H1 (cell line): Measurements from ENCODE around the gene MEX3D. TPM values are rescaled to one million over a fixed set of nuclear protein-coding genes. Genes with fewer than 3 reads are reported as not detected.

Experiments used
- CTCF ChIA-PET: fragments of 300-600 bp; sonication (Branson Sonifier 250); formaldehyde crosslinking; loops from one replicate; lab custom pipeline; 2021; ENCODE audit not compliant: partially characterized antibody; lab: Charles Lee
- POLR2A ChIA-PET: fragments of 300-600 bp; sonication (Branson Sonifier 250); formaldehyde crosslinking; loops from one replicate; lab custom pipeline; 2021; ENCODE audit warnings: inconsistent platforms; ENCODE audit not compliant: partially characterized antibody; lab: Charles Lee
- DNase-seq, 2 experiments: peaks; one replicate each; pipeline versions ENCODE4 v3.0.0 to v3.0.0-alpha.2; 2010 to 2022; ENCODE audit warnings: low spot score in 2 of 2, low read depth in 1 of 2, mixed read lengths in 1 of 2
- FAIRE-seq: peaks from 2 replicates; lab custom pipeline; 2011; peaks lifted over from hg19 to GRCh38; lab: Jason Lieb, UNC
- H2AFZ ChIP-seq: 2 replicates; pipeline ENCODE4 v1.8.1; 2012; ENCODE audit warnings: low read length, inconsistent platforms
- H2AK5ac ChIP-seq: 2 replicates; pipeline ENCODE4 v1.6.1; 2013; ENCODE audit warnings: low read depth, low read length
- H2BK120ac ChIP-seq: replicated peaks from 2 replicates; pipeline ENCODE3; 2013; ENCODE audit warnings: low read depth, low read length, inconsistent platforms
- H2BK12ac ChIP-seq: 2 replicates; pipeline ENCODE4 v1.6.1; 2013; ENCODE audit warnings: low read depth, low read length
- H2BK15ac ChIP-seq: 2 replicates; pipeline ENCODE4 v1.6.1; 2013; ENCODE audit warnings: low read length
- H2BK20ac ChIP-seq: 2 replicates; pipeline ENCODE4 v1.6.1; 2013; ENCODE audit warnings: low read length
- H2BK5ac ChIP-seq: 2 replicates; pipeline ENCODE4 v1.6.1; 2013; ENCODE audit warnings: low read depth, low read length
- H3K14ac ChIP-seq: 2 replicates; pipeline ENCODE4 v1.6.1; 2013; ENCODE audit warnings: inconsistent platforms; ENCODE audit not compliant: insufficient read length
- H3K18ac ChIP-seq: 2 replicates; pipeline ENCODE4 v1.6.1; 2013; ENCODE audit warnings: low read length; ENCODE audit errors: extremely low read depth
- H3K23ac ChIP-seq: 2 replicates; pipeline ENCODE4 v1.6.1; 2013; ENCODE audit warnings: inconsistent platforms; ENCODE audit not compliant: insufficient read length
- H3K23me2 ChIP-seq: 2 replicates; pipeline ENCODE4 v1.6.1; 2013; ENCODE audit warnings: low read depth, low read length
- H3K27ac ChIP-seq: 2 replicates; pipeline ENCODE4 v1.6.1; 2011; ENCODE audit warnings: low read depth, low read length, inconsistent platforms
- H3K27me3 ChIP-seq, 4 experiments: replicated peaks in 1 of 4; 1 replicate in 1 of 4; 2 replicates in 3 of 4; pipeline versions ENCODE4 v1.6.1 to v1.8.1; 2011 to 2013; ENCODE audit warnings: low read length in 3 of 4, mild to moderate bottlenecking in 3 of 4, inconsistent platforms in 2 of 4, mixed read lengths in 2 of 4, moderate library complexity in 1 of 4; ENCODE audit not compliant: control insufficient read depth in 3 of 4, insufficient read depth in 3 of 4; ENCODE audit errors: extremely low read depth in 1 of 4
- H3K36me3 ChIP-seq, 4 experiments: 2 replicates each; pipeline versions ENCODE4 v1.6.1 to v1.8.1; 2011 to 2013; ENCODE audit warnings: mild to moderate bottlenecking in 4 of 4, low read length in 3 of 4, moderate library complexity in 2 of 4, control low read depth in 1 of 4, inconsistent platforms in 1 of 4; ENCODE audit not compliant: insufficient read depth in 4 of 4, control insufficient read depth in 2 of 4
- H3K4ac ChIP-seq: replicated peaks from 2 replicates; pipeline ENCODE3; 2013; ENCODE audit warnings: low read length, low read depth, mixed read lengths, inconsistent platforms; ENCODE audit not compliant: insufficient read length
- H3K4me1 ChIP-seq, 4 experiments: replicated peaks in 1 of 4; 1 replicate in 1 of 4; 2 replicates in 3 of 4; pipeline versions ENCODE4 v1.6.1 to v1.8.1; 2011 to 2013; ENCODE audit warnings: low read length in 3 of 4, inconsistent platforms in 2 of 4, mixed read lengths in 1 of 4; ENCODE audit not compliant: insufficient read depth in 4 of 4, control insufficient read depth in 3 of 4
- H3K4me2 ChIP-seq, 2 experiments: 2 replicates each; pipeline versions ENCODE4 v1.6.1 to v1.8.1; 2011 to 2013; ENCODE audit warnings: low read depth in 2 of 2, low read length in 2 of 2, control low read depth in 1 of 2, inconsistent platforms in 1 of 2, mild to moderate bottlenecking in 1 of 2; ENCODE audit not compliant: insufficient read depth in 1 of 2
- H3K4me3 ChIP-seq, 4 experiments: fragments of 200-600, 300-600 bp in 1 of 4; sonication (generic), shearing (Covaris generic), sonication (Bioruptor Twin) in 1 of 4; 2 replicates each; pipeline versions ENCODE4 v1.5.1 to v1.8.1; 2011 to 2016; ENCODE audit warnings: low read length in 4 of 4, low read depth in 3 of 4, control low read depth in 2 of 4, inconsistent platforms in 2 of 4, mild to moderate bottlenecking in 2 of 4, mixed read lengths in 1 of 4, moderate library complexity in 1 of 4; ENCODE audit not compliant: insufficient read depth in 2 of 4; ENCODE audit errors: extremely low read depth in 1 of 4
- H3K56ac ChIP-seq: replicated peaks from 2 replicates; pipeline ENCODE3; 2013; ENCODE audit warnings: low read depth, mild to moderate bottlenecking, mixed read lengths, low read length, inconsistent platforms; ENCODE audit not compliant: insufficient read length
- H3K79me1 ChIP-seq: 2 replicates; pipeline ENCODE4 v1.6.1; 2013; ENCODE audit warnings: low read depth, low read length, control low read depth
- H3K79me2 ChIP-seq, 2 experiments: 2 replicates each; pipeline versions ENCODE4 v1.6.1 to v1.8.1; 2012 to 2013; ENCODE audit warnings: low read length in 2 of 2, mild to moderate bottlenecking in 2 of 2, inconsistent platforms in 1 of 2; ENCODE audit not compliant: insufficient read depth in 2 of 2, control insufficient read depth in 1 of 2
- H3K9ac ChIP-seq, 4 experiments: replicated peaks in 1 of 4; 1 replicate in 1 of 4; 2 replicates in 3 of 4; pipeline versions ENCODE4 v1.6.1 to v1.8.1; 2011 to 2013; ENCODE audit warnings: low read depth in 3 of 4, low read length in 3 of 4, control low read depth in 2 of 4, mild to moderate bottlenecking in 2 of 4, moderate library complexity in 2 of 4, inconsistent platforms in 1 of 4; ENCODE audit errors: extremely low read depth in 1 of 4
- H3K9me3 ChIP-seq, 2 experiments: 2 replicates each; pipeline versions ENCODE4 v1.6.1 to v1.8.1; 2012 to 2013; ENCODE audit warnings: mild to moderate bottlenecking in 2 of 2, moderate library complexity in 2 of 2, control low read depth in 1 of 2, inconsistent platforms in 1 of 2, low read depth in 1 of 2, low read length in 1 of 2, mixed read lengths in 1 of 2; ENCODE audit not compliant: insufficient read depth in 2 of 2
- H4K20me1 ChIP-seq, 2 experiments: replicated peaks in 1 of 2; 2 replicates each; pipeline versions ENCODE3 to v1.8.1; 2011 to 2013; ENCODE audit warnings: inconsistent platforms in 2 of 2, low read length in 2 of 2, mild to moderate bottlenecking in 1 of 2; ENCODE audit not compliant: insufficient read depth in 2 of 2, control insufficient read depth in 1 of 2
- H4K5ac ChIP-seq: 2 replicates; pipeline ENCODE4 v1.6.1; 2013; ENCODE audit warnings: low read length, low read depth, mixed read lengths, inconsistent platforms; ENCODE audit not compliant: insufficient read length
- H4K8ac ChIP-seq: 2 replicates; pipeline ENCODE4 v1.8.0; 2013; ENCODE audit warnings: mild to moderate bottlenecking, moderate library complexity, low read length, inconsistent platforms; ENCODE audit not compliant: insufficient read depth; ENCODE audit errors: extremely low read depth
- H4K91ac ChIP-seq: replicated peaks from 2 replicates; pipeline ENCODE3; 2013; ENCODE audit warnings: low read length, mixed read lengths, inconsistent platforms; ENCODE audit not compliant: insufficient read length
- EZH2 ChIP-seq: fragments of 200-600 bp; sonication (generic); IDR thresholded peaks from 2 replicates; pipeline ENCODE4 v1.7.1; 2012; ENCODE audit warnings: low read depth, mild to moderate bottlenecking, moderate library complexity, low read length, inconsistent platforms; ENCODE audit not compliant: severe bottlenecking
- GTF2F1 ChIP-seq: IDR thresholded peaks from 2 replicates; pipeline ENCODE4 v1.6.1; 2012; ENCODE audit warnings: low read depth, low read length, improper control_type of control experiment, borderline replicate concordance
- HDAC2 ChIP-seq, 2 experiments: fragments of 300-600 bp in 1 of 2; sonication (generic) in 1 of 2; IDR thresholded peaks; 2 replicates each; pipeline ENCODE4 v1.6.1; 2011 to 2012; ENCODE audit warnings: low read depth in 2 of 2, low read length in 2 of 2, mild to moderate bottlenecking in 2 of 2, moderate library complexity in 2 of 2, borderline replicate concordance in 1 of 2, inconsistent platforms in 1 of 2
- HDAC6 ChIP-seq: IDR thresholded peaks from one replicate; pipeline ENCODE4 v1.7.1; 2012; ENCODE audit warnings: low read depth, mild to moderate bottlenecking, inconsistent platforms, low read length, moderate library complexity
- MAFK ChIP-seq: IDR thresholded peaks from 2 replicates; pipeline ENCODE4 v1.6.1; 2012; ENCODE audit warnings: low read depth, mild to moderate bottlenecking, improper control_type of control experiment, low read length
- POLR2AphosphoS5 ChIP-seq: IDR thresholded peaks from 2 replicates; pipeline ENCODE4 v1.6.1; 2011; ENCODE audit warnings: low read depth, low read length
- SP2 ChIP-seq: IDR thresholded peaks from 2 replicates; pipeline ENCODE4 v1.6.1; 2012; ENCODE audit warnings: mild to moderate bottlenecking, low read length, inconsistent platforms
- TBP ChIP-seq: IDR thresholded peaks from 2 replicates; pipeline ENCODE4 v1.6.1; 2011; ENCODE audit warnings: low read depth, low read length, improper control_type of control experiment
- YY1 ChIP-seq: IDR thresholded peaks from 2 replicates; pipeline ENCODE4 v1.6.1; 2011; ENCODE audit warnings: low read depth, mild to moderate bottlenecking, low read length
- WGBS, 2 experiments: shearing (Covaris generic) in 1 of 2; methylation state at CpG; one replicate each; pipeline versions ENCODE4 v1.1.6 to v1.1.7; 2013 to 2015; ENCODE audit warnings: low lambda C conversion rate in 2 of 2, mixed read lengths in 2 of 2, inconsistent platforms in 1 of 2, low coverage in 1 of 2, missing lambda C conversion rate in 1 of 2; ENCODE audit not compliant: insufficient replicate concordance in 2 of 2, insufficient coverage in 1 of 2, insufficient read length in 1 of 2; ENCODE audit errors: extremely low coverage in 1 of 2, missing lambda C conversion rate in 1 of 2; 5-methylcytosine and 5-hydroxymethylcytosine counted together
- polyA plus RNA-seq, 7 experiments: library from polyadenylated mRNA; depleted of rRNA in 3 of 7; stranded (reverse) in 5 of 7; unstranded in 2 of 7; fragments of >200 nt in 5 of 7; fragments of 200-250 nt in 2 of 7; gene quantifications; 1 replicate in 5 of 7; 2 replicates in 1 of 7; 4 replicates in 1 of 7; pipeline versions ENCODE4 v1.2.1 to v1.2.3, GENCODE V29; 2011 to 2013; ENCODE audit warnings: missing spikeins in 2 of 7, mixed read lengths in 2 of 7
- total RNA-seq: library from RNA; stranded (reverse); fragmentation: NEBNext Ultra II Directional; extraction: Animal tissue kit (Norgen Biotek cat#: 25700); gene quantifications from 2 replicates; pipeline ENCODE4 v1.2.1, GENCODE V29; 2021
- TF ChIP-seq, protein P1 (sequence below): IDR thresholded peaks from 2 replicates; pipeline ENCODE4 v1.6.1; 2011; ENCODE audit warnings: low read depth, mild to moderate bottlenecking, low read length; ENCODE audit not compliant: insufficient read depth
- TF ChIP-seq, protein P2 (sequence below): IDR thresholded peaks from 2 replicates; pipeline ENCODE4 v1.6.1; 2012; ENCODE audit warnings: low read length, inconsistent platforms

Gene MEX3D
- total and polyA plus RNA-seq, 2 of the 8 experiments (the other 6 are each of a cell fraction or from before 2014, with no cell fraction given): 20.8 to 78.8 TPM

- H4K20me1 ChIP-seq: peaks cover 17 to 21% of the 10 kb centered on the region in 2 experiments
- DNase-seq (no peak), FAIRE-seq (no peak)
- H2BK15ac ChIP-seq: no peak overlapping the region
- no peak overlapping the region for H3K14ac ChIP-seq
- H4K5ac ChIP-seq: no peak overlapping the region
- no peak overlapping the region for H2BK5ac ChIP-seq
- H2AFZ ChIP-seq: no peak overlapping the region
- H3K18ac ChIP-seq: no peak overlapping the region
- H2BK120ac ChIP-seq: no peak overlapping the region
- H3K4me3 ChIP-seq: peak overlapping the region in 1 of 4 experiments; percentile 68; a peak in 1 of 8 replicates
- no peak overlapping the region for H3K4me2 ChIP-seq
- peaks cover 3% of the 10 kb centered on the region; the same call in 1 of the 2 replicates for H3K23me2 ChIP-seq
- H3K27ac ChIP-seq: no peak overlapping the region
- H4K91ac ChIP-seq: no peak overlapping the region
- H3K4ac ChIP-seq: no peak overlapping the region
- H3K27me3 ChIP-seq: peaks cover 8 to 26% (median 14%) of the 10 kb centered on the region in 4 experiments
- H3K56ac ChIP-seq: no peak overlapping the region
- POLR2A ChIA-PET: interaction anchor here (0.7 to 3.0 kb wide), 4 partner anchors 9 to 97 kb away, joined by 3 to 18 read pairs (median 6); no protein-coding TSS in a partner anchor
- H2AK5ac ChIP-seq: no peak overlapping the region
- peak overlapping the region in 1 of 4 experiments; percentile 95; a peak in 1 of 7 replicates for H3K9ac ChIP-seq
- H3K79me1 ChIP-seq: peaks cover 13% of the 10 kb centered on the region
- H3K4me1 ChIP-seq: peaks cover 0 to 10% (median 7%) of the 10 kb centered on the region in 4 experiments; a peak in 6 of 7 replicates
- no peaks in the 10 kb centered on the region; a peak in 3 of 8 replicates for H3K36me3 ChIP-seq
- H2BK12ac ChIP-seq: no peak overlapping the region
- H2BK20ac ChIP-seq: no peak overlapping the region
- H3K23ac ChIP-seq: no peak overlapping the region
- CTCF ChIA-PET: interaction anchor here (1.0 kb wide), 1 partner anchor 23 kb away, joined by 3 read pairs; no protein-coding TSS in a partner anchor
- no peak overlapping the region for H4K8ac ChIP-seq
- H3K9me3 ChIP-seq: peaks cover 0 to 8% of the 10 kb centered on the region in 2 experiments; a peak in 2 of 4 replicates
- no CpG with 5 or more reads among the region's 73 CpGs for WGBS, 2 experiments
- H3K79me2 ChIP-seq: peaks cover 12 to 42% of the 10 kb centered on the region in 2 experiments
- TF ChIP-seq HDAC6 (no peak), YY1 (no peak), EZH2 (no peak), SP2 (no peak), GTF2F1 (no peak), HDAC2 (IDR thresholded peaks at IDR 0.05; ENCODE audit: borderline replicate concordance in 1 of 2, low read depth in 2 of 2, low read length in 2 of 2) (no peak), MAFK (no peak), POLR2AphosphoS5 (no peak), TBP (no peak)
- TF ChIP-seq, protein P1, sequence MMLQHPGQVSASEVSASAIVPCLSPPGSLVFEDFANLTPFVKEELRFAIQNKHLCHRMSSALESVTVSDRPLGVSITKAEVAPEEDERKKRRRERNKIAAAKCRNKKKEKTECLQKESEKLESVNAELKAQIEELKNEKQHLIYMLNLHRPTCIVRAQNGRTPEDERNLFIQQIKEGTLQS: no peak
- TF ChIP-seq, protein P2, sequence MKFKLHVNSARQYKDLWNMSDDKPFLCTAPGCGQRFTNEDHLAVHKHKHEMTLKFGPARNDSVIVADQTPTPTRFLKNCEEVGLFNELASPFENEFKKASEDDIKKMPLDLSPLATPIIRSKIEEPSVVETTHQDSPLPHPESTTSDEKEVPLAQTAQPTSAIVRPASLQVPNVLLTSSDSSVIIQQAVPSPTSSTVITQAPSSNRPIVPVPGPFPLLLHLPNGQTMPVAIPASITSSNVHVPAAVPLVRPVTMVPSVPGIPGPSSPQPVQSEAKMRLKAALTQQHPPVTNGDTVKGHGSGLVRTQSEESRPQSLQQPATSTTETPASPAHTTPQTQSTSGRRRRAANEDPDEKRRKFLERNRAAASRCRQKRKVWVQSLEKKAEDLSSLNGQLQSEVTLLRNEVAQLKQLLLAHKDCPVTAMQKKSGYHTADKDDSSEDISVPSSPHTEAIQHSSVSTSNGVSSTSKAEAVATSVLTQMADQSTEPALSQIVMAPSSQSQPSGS: no peak
Observed at GRCh38 chr19:1567848-1568227, 287 bp downstream of the MEX3D start.
